DND-41 (cell line): ENCODE data around the gene BLCAP.

Source experiments
- CTCF ChIP-seq: IDR thresholded peaks from 2 replicates; pipeline ENCODE4 v1.5.1; 2012; ENCODE audit warnings: borderline replicate concordance, low read length, moderate library complexity, mild to moderate bottlenecking; ENCODE audit not compliant: poor library complexity, severe bottlenecking; ENCODE audit errors: extremely low read depth
- EZH2 ChIP-seq: IDR thresholded peaks from 3 replicates; pipeline ENCODE4 v1.6.1; 2012; ENCODE audit warnings: borderline replicate concordance, low read depth, mild to moderate bottlenecking, moderate library complexity, low read length, inconsistent platforms; ENCODE audit not compliant: severe bottlenecking

GRCh38 chr20:37530696-37531095 lies 3.0 kb upstream of the BLCAP start:
- TF ChIP-seq CTCF (no peak), EZH2 (no peak)
